K562 (cell line): ENCODE results near the gene IMPDH2. TPM values are rescaled to one million over a fixed set of nuclear protein-coding genes. Genes with fewer than 3 reads are reported as not detected.

Experiments used
- ATAC-seq: fragments of 200-7000 bp; cut with Tn5 transposase; 3 replicates; pipeline ENCODE4 v1.9.1; 2020; ENCODE audit warnings: moderate library complexity
- BruUV-seq: library from RNA; stranded (reverse); fragments of 400-500 nt; replicated peaks from 2 replicates; lab custom pipeline; 2021; lab: Mats Ljungman, UMichigan
- CTCF ChIA-PET: fragments of 300-600 bp; formaldehyde crosslinking; extraction: SDS; loops from one replicate; lab custom pipeline; 2021; ENCODE audit warnings: low intra/inter-chr PET ratio; lab: Yijun Ruan, JAX
- POLR2A ChIA-PET: fragments of 300-600, 350-650 bp; sonication (Branson Sonifier 250); formaldehyde crosslinking; extraction: SDS; loops from one replicate; lab custom pipeline; 2021; ENCODE audit warnings: antibody characterized with exemption, inconsistent platforms; lab: Yijun Ruan, JAX
- DNase-seq, 4 experiments: peaks; one replicate each; pipeline versions ENCODE4 v3.0.0 to v3.0.0-alpha.2; 2011 to 2018; ENCODE audit warnings: low spot score in 3 of 4, mixed read lengths in 3 of 4; ENCODE audit errors: extremely low read depth in 1 of 4
- FAIRE-seq: peaks from 2 replicates; lab custom pipeline; 2011; peaks lifted over from hg19 to GRCh38; lab: Jason Lieb, UNC
- H2AFZ ChIP-seq: 2 replicates; pipeline ENCODE4 v1.6.0; 2011; ENCODE audit warnings: low read depth, low read length, control low read depth, inconsistent platforms
- H3K27ac ChIP-seq: fragments of 200-600 bp; 3 replicates; pipeline ENCODE4 v1.8.0; 2011; ENCODE audit warnings: low read depth, mild to moderate bottlenecking, control low read depth, inconsistent platforms, low read length, moderate library complexity, mixed read lengths; ENCODE audit errors: extremely low read depth
- H3K27me3 ChIP-seq, 2 experiments: fragments of 300-600 bp in 1 of 2; 2 replicates in 1 of 2; 3 replicates in 1 of 2; pipeline versions ENCODE4 v1.6.0 to v1.8.0; 2011; ENCODE audit warnings: inconsistent platforms in 2 of 2, low read length in 2 of 2, mild to moderate bottlenecking in 1 of 2, mixed read lengths in 1 of 2, moderate library complexity in 1 of 2; ENCODE audit not compliant: control insufficient read depth in 2 of 2, insufficient read depth in 2 of 2
- H3K36me3 ChIP-seq: fragments of 300-600 bp; 3 replicates; pipeline ENCODE4 v1.8.0; 2011; ENCODE audit warnings: mild to moderate bottlenecking, low read length, inconsistent platforms; ENCODE audit not compliant: control insufficient read depth, insufficient read depth
- H3K4me1 ChIP-seq, 2 experiments: fragments of 200-600 bp in 1 of 2; replicated peaks in 1 of 2; 2 replicates in 1 of 2; 3 replicates in 1 of 2; pipeline versions ENCODE4 v1.5.1 to v1.8.0; 2011; ENCODE audit warnings: inconsistent platforms in 2 of 2, low read length in 2 of 2, mild to moderate bottlenecking in 1 of 2, mixed read lengths in 1 of 2, moderate library complexity in 1 of 2; ENCODE audit not compliant: control insufficient read depth in 2 of 2, insufficient read depth in 2 of 2
- H3K4me2 ChIP-seq: 2 replicates; pipeline ENCODE4 v1.6.1; 2011; ENCODE audit warnings: low read length, control low read depth, inconsistent platforms, mixed read lengths; ENCODE audit not compliant: insufficient read depth
- H3K4me3 ChIP-seq: fragments of 200-600 bp; sonication (generic), shearing (Covaris generic); 2 replicates; pipeline ENCODE4 v1.5.1; 2016; ENCODE audit warnings: control low read depth, inconsistent platforms
- H3K79me2 ChIP-seq: fragments of 200-600 bp; 3 replicates; pipeline ENCODE4 v1.8.0; 2011; ENCODE audit warnings: low read length, inconsistent platforms; ENCODE audit not compliant: control insufficient read depth, insufficient read depth
- H3K9ac ChIP-seq, 2 experiments: 2 replicates each; pipeline versions ENCODE4 v1.6.0 to v1.6.1; 2011; ENCODE audit warnings: low read depth in 2 of 2, low read length in 2 of 2, control low read depth in 1 of 2, inconsistent platforms in 1 of 2, mild to moderate bottlenecking in 1 of 2, mixed read lengths in 1 of 2; ENCODE audit not compliant: insufficient read depth in 1 of 2
- H3K9me1 ChIP-seq: one replicate; pipeline ENCODE4 v1.6.0; 2011; ENCODE audit warnings: inconsistent platforms, mild to moderate bottlenecking, low read length, moderate library complexity; ENCODE audit not compliant: control insufficient read depth, insufficient read depth
- H3K9me3 ChIP-seq: replicated peaks from 2 replicates; pipeline ENCODE4 v1.5.1; 2011; ENCODE audit warnings: low read depth, low read length, inconsistent platforms; ENCODE audit not compliant: control insufficient read depth, insufficient read depth
- H4K20me1 ChIP-seq: replicated peaks from 2 replicates; pipeline ENCODE4 v1.6.1; 2011; ENCODE audit warnings: low read length, inconsistent platforms, mixed read lengths; ENCODE audit not compliant: control insufficient read depth, insufficient read depth
- ARHGAP35 ChIP-seq: fragments of 450-650 bp; IDR thresholded peaks from 2 replicates; pipeline ENCODE4 v1.6.1; 2018; ENCODE audit not compliant: partially characterized antibody
- BDP1 ChIP-seq: IDR thresholded peaks from 3 replicates; pipeline ENCODE4 v1.6.1; 2011; ENCODE audit not compliant: insufficient read length, insufficient read depth
- FOXK1 ChIP-seq: sonication (generic); formaldehyde crosslinking; IDR thresholded peaks from 2 replicates; pipeline ENCODE4 v1.8.0; 2022; ENCODE audit warnings: missing genetic modification reagents, mild to moderate bottlenecking, borderline replicate concordance
- POLR2AphosphoS2 ChIP-seq: IDR thresholded peaks from 2 replicates; pipeline ENCODE4 v1.6.1; 2012; ENCODE audit warnings: low read length, improper control_type of control experiment
- PRPF4 ChIP-seq: fragments of 200-400 bp; formaldehyde crosslinking; IDR thresholded peaks from one replicate; pipeline ENCODE4 v1.6.1; 2017; ENCODE audit warnings: low read length, low read depth, mild to moderate bottlenecking; ENCODE audit not compliant: insufficient read depth, poor library complexity, severe bottlenecking
- RB1 ChIP-seq: fragments of 450-650 bp; IDR thresholded peaks from 2 replicates; pipeline ENCODE4 v1.6.1; 2017; ENCODE audit warnings: low read depth, mild to moderate bottlenecking
- SIN3A ChIP-seq, 2 experiments: fragments of 150-350 bp in 1 of 2; IDR thresholded peaks; 2 replicates each; pipeline ENCODE4 v1.6.1; 2011 to 2016; ENCODE audit warnings: borderline replicate concordance in 2 of 2, low read depth in 2 of 2, low read length in 2 of 2, mild to moderate bottlenecking in 2 of 2, moderate library complexity in 2 of 2; ENCODE audit not compliant: control insufficient read depth in 1 of 2
- SIRT6 ChIP-seq: IDR thresholded peaks from one replicate; pipeline ENCODE4 v1.6.1; 2012; ENCODE audit warnings: low read depth, mild to moderate bottlenecking, control low read depth, inconsistent platforms, low read length, moderate library complexity
- SRSF7 ChIP-seq: fragments of 200-400 bp; formaldehyde crosslinking; optimal IDR thresholded peaks from 2 replicates; pipeline ENCODE3; 2017; ENCODE audit warnings: mild to moderate bottlenecking, low read depth, low read length
- UBTF ChIP-seq, 2 experiments: IDR thresholded peaks; 2 replicates each; pipeline ENCODE4 v1.6.1; 2012; ENCODE audit warnings: improper control_type of control experiment in 2 of 2, low read depth in 2 of 2, low read length in 2 of 2, borderline replicate concordance in 1 of 2
- ZFP30 ChIP-seq: fragments of 250-450 bp; sonication (Bioruptor Pico); IDR thresholded peaks from 2 replicates; pipeline ENCODE4 v1.8.0; 2022; ENCODE audit warnings: moderate library complexity, mild to moderate bottlenecking, inconsistent platforms, borderline replicate concordance
- ZNF830 ChIP-seq: fragments of 250-450 bp; sonication (Bioruptor Pico); IDR thresholded peaks from 2 replicates; pipeline ENCODE4 v1.5.0; 2021; ENCODE audit warnings: mild to moderate bottlenecking
- WGBS: fragments of 100-300 bp; shearing (Covaris generic); methylation state at CpG from one replicate; pipeline ENCODE4 v1.1.6; 2016; ENCODE audit warnings: low coverage, mixed read lengths; ENCODE audit not compliant: insufficient coverage; ENCODE audit errors: missing lambda C conversion rate; 5-methylcytosine and 5-hydroxymethylcytosine counted together
- in situ Hi-C: fragments of 300-500 bp; cut with MboI; formaldehyde crosslinking; loops from 4 replicates; pipeline ENCODE4 v1.15.0; 2018; ENCODE audit warnings: inconsistent platforms, mixed read lengths
- intact Hi-C: fragments of 100-400 bp; cut with micrococcal nuclease; formaldehyde crosslinking; loops from 2 replicates; pipeline ENCODE4 v1.14.2; 2022
- polyA plus RNA-seq, 8 experiments: library from polyadenylated mRNA; depleted of rRNA in 4 of 8; stranded (reverse) in 5 of 8; unstranded in 3 of 8; fragments of >200 nt; fragmentation: Nextera tagmentation in 2 of 8; fragmentation: Illumina TruSeq in 1 of 8; extraction: Ambion mirVana in 2 of 8; extraction: Trizol in 1 of 8; gene quantifications; 2 replicates each; pipeline versions ENCODE4 v1.2.1 to v1.2.3, GENCODE V29; 2011 to 2014; ENCODE audit warnings: inconsistent platforms in 1 of 8, missing spikeins in 1 of 8
- total RNA-seq, 7 experiments: library from RNA; depleted of rRNA in 6 of 7; stranded (reverse); fragments of >200 nt in 6 of 7; fragmentation: Illumina TruSeq in 2 of 7; extraction: Trizol in 2 of 7; gene quantifications; 2 replicates each; pipeline versions ENCODE4 v1.2.1 to v1.2.3, GENCODE V29; 2011 to 2021; ENCODE audit warnings: low replicate concordance in 1 of 7
- TF ChIP-seq, protein P1 (sequence below): fragments of 150-350 bp; IDR thresholded peaks from 2 replicates; pipeline ENCODE4 v1.6.1; 2014; ENCODE audit warnings: low read depth, mild to moderate bottlenecking, low read length, borderline replicate concordance
- TF ChIP-seq, protein P2 (sequence below): fragments of 250-450 bp; sonication (Bioruptor Pico); IDR thresholded peaks from 2 replicates; pipeline ENCODE4 v1.8.0; 2022; ENCODE audit warnings: moderate library complexity, mild to moderate bottlenecking, inconsistent platforms
- TF ChIP-seq, protein P3 (sequence below): fragments of 250-450 bp; sonication (Bioruptor Pico); IDR thresholded peaks from 2 replicates; pipeline ENCODE4 v1.5.0; 2021

IMPDH2 gene
- total and polyA plus RNA-seq, 9 of the 15 experiments (the other 6 are each of a cell fraction or from before 2014, with no cell fraction given), result 318 to 507 (median 366) TPM

GRCh38 chr3:48979451-48979850 is 49.7 kb downstream of the IMPDH2 start:
- FAIRE-seq, result no peak
- no TSS peak for BruUV-seq
- no peak for TF ChIP-seq BDP1
- TF ChIP-seq SIRT6, result no peak
- no peak for TF ChIP-seq RB1
- TF ChIP-seq, protein P1, sequence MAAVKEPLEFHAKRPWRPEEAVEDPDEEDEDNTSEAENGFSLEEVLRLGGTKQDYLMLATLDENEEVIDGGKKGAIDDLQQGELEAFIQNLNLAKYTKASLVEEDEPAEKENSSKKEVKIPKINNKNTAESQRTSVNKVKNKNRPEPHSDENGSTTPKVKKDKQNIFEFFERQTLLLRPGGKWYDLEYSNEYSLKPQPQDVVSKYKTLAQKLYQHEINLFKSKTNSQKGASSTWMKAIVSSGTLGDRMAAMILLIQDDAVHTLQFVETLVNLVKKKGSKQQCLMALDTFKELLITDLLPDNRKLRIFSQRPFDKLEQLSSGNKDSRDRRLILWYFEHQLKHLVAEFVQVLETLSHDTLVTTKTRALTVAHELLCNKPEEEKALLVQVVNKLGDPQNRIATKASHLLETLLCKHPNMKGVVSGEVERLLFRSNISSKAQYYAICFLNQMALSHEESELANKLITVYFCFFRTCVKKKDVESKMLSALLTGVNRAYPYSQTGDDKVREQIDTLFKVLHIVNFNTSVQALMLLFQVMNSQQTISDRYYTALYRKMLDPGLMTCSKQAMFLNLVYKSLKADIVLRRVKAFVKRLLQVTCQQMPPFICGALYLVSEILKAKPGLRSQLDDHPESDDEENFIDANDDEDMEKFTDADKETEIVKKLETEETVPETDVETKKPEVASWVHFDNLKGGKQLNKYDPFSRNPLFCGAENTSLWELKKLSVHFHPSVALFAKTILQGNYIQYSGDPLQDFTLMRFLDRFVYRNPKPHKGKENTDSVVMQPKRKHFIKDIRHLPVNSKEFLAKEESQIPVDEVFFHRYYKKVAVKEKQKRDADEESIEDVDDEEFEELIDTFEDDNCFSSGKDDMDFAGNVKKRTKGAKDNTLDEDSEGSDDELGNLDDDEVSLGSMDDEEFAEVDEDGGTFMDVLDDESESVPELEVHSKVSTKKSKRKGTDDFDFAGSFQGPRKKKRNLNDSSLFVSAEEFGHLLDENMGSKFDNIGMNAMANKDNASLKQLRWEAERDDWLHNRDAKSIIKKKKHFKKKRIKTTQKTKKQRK, result no peak
- TF ChIP-seq, protein P2, sequence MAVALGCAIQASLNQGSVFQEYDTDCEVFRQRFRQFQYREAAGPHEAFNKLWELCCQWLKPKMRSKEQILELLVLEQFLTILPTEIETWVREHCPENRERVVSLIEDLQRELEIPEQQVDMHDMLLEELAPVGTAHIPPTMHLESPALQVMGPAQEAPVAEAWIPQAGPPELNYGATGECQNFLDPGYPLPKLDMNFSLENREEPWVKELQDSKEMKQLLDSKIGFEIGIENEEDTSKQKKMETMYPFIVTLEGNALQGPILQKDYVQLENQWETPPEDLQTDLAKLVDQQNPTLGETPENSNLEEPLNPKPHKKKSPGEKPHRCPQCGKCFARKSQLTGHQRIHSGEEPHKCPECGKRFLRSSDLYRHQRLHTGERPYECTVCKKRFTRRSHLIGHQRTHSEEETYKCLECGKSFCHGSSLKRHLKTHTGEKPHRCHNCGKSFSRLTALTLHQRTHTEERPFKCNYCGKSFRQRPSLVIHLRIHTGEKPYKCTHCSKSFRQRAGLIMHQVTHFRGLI (CRISPR knock-in tag), result no peak
- TF ChIP-seq FOXK1 (CRISPR knock-in tag), result no peak
- TF ChIP-seq SRSF7, result no peak
- TF ChIP-seq ZFP30 (CRISPR knock-in tag), result no peak
- TF ChIP-seq POLR2AphosphoS2, result no peak
- TF ChIP-seq, protein P3, sequence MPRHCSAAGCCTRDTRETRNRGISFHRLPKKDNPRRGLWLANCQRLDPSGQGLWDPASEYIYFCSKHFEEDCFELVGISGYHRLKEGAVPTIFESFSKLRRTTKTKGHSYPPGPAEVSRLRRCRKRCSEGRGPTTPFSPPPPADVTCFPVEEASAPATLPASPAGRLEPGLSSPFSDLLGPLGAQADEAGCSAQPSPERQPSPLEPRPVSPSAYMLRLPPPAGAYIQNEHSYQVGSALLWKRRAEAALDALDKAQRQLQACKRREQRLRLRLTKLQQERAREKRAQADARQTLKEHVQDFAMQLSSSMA (CRISPR knock-in tag), result no peak
- no peak for TF ChIP-seq UBTF (IDR thresholded peaks at IDR 0.05; ENCODE audit: borderline replicate concordance in 1 of 2, low read depth in 2 of 2, low read length in 2 of 2)
- TF ChIP-seq ARHGAP35, result no peak
- no peak for TF ChIP-seq ZNF830
- no peak for TF ChIP-seq PRPF4
- no peak for TF ChIP-seq SIN3A (IDR thresholded peaks at IDR 0.05; ENCODE audit: borderline replicate concordance in 2 of 2, control insufficient read depth in 1 of 2, low read depth in 2 of 2, low read length in 2 of 2)

More at GRCh38 chr3:48979451-48979850, 49.7 kb downstream of the IMPDH2 start:
- no peak overlapping the region for H2AFZ ChIP-seq
- no peak overlapping the region for H3K9ac ChIP-seq
- no peak overlapping the region for H3K4me3 ChIP-seq
- DNase-seq (no peak), ATAC-seq (no peak)
- H3K4me1 ChIP-seq, result no peaks in the 10 kb centered on the region
- no peaks in the 10 kb centered on the region for H3K27me3 ChIP-seq
- ChIA-PET POLR2A (no interaction called here), CTCF (no interaction called here)
- no peaks in the 10 kb centered on the region for H3K9me3 ChIP-seq
- no peak overlapping the region for H3K4me2 ChIP-seq
- H3K9me1 ChIP-seq, result no peaks in the 10 kb centered on the region
- H3K36me3 ChIP-seq, result peaks cover 80% of the 10 kb centered on the region
- H4K20me1 ChIP-seq, result no peaks in the 10 kb centered on the region
- intact Hi-C loops, result no loop called here
- in situ Hi-C loops, result no loop called here
- H3K27ac ChIP-seq, result no peak overlapping the region
- 85% methylated on average over 3 of the region's 3 CpGs for WGBS
- no peaks in the 10 kb centered on the region for H3K79me2 ChIP-seq
